CD4-positive, alpha-beta T cell treated with Interleukin-2 at 100 ng/mL for 4 hours (primary cell): Measurements from ENCODE around the gene BACE1.
A peak's percentile ranks its signal among the peaks of the same experiment; 100 is the strongest.

Experiments
- DNase-seq: peaks from one replicate; pipeline ENCODE4 v3.0.0-alpha.2; 2020; ENCODE audit warnings: low spot score

BACE1 gene

GRCh38 chr11:117309310-117309709 lies 6.7 kb downstream of the BACE1 start:
- DNase-seq = no peak

- DNase-seq = no peak
Measured at GRCh38 chr11:117305145-117305544, 10.9 kb downstream of the BACE1 start.

GRCh38 chr11:117303646-117304315 lies 12.3 kb downstream of the BACE1 start:
- no peak for DNase-seq

- no peak for DNase-seq
Measured at GRCh38 chr11:117303101-117303500, 13.0 kb downstream of the BACE1 start.

GRCh38 chr11:117302228-117302627 lies 13.8 kb downstream of the BACE1 start:
- no peak for DNase-seq

- no peak for DNase-seq
Measured at GRCh38 chr11:117300773-117301172, 15.3 kb downstream of the BACE1 start.

- no peak for DNase-seq
Measured at GRCh38 chr11:117300283-117300663, 15.8 kb downstream of the BACE1 start.

GRCh38 chr11:117299351-117300282 lies 16.4 kb downstream of the BACE1 start:
- no peak for DNase-seq

GRCh38 chr11:117298195-117298594 lies 17.9 kb downstream of the BACE1 start:
- DNase-seq = no peak

- DNase-seq = no peak
Measured at GRCh38 chr11:117296881-117297280, 19.2 kb downstream of the BACE1 start.

GRCh38 chr11:117295438-117296137 lies 20.5 kb downstream of the BACE1 start:
- DNase-seq = no peak

GRCh38 chr11:117292616-117293015 lies 23.4 kb downstream of the BACE1 start:
- no peak for DNase-seq

GRCh38 chr11:117290809-117291396 lies 25.2 kb downstream of the BACE1 start, which contains the start of gene BACE1-AS:
Gene BACE1-AS (plus strand): TSS chr11:117291346.
- DNase-seq = no peak

GRCh38 chr11:117289795-117290194 lies 26.3 kb downstream of the BACE1 start:
- DNase-seq = no peak

- no peak for DNase-seq
Measured at GRCh38 chr11:117287668-117288067, 28.4 kb downstream of the BACE1 start.

GRCh38 chr11:117286588-117286987 lies 29.5 kb downstream of the BACE1 start:
- no peak for DNase-seq

- no peak for DNase-seq
Measured at GRCh38 chr11:117284053-117284452, 32.0 kb downstream of the BACE1 start.

- DNase-seq = no peak
Measured at GRCh38 chr11:117282956-117283355, 33.1 kb downstream of the BACE1 start.

GRCh38 chr11:117281869-117282268 lies 34.2 kb downstream of the BACE1 start:
- no peak for DNase-seq

- DNase-seq = no peak
Measured at GRCh38 chr11:117281159-117281558, 34.9 kb downstream of the BACE1 start.

- peak; percentile 43 for DNase-seq
Measured at GRCh38 chr11:117279711-117280376, 36.2 kb downstream of the BACE1 start.

- DNase-seq = no peak
Measured at GRCh38 chr11:117278347-117278746, 37.7 kb downstream of the BACE1 start.
